ENCODE results near the gene ALDOA. TPM values are rescaled to one million over a fixed set of nuclear protein-coding genes. Genes with fewer than 3 reads are reported as not detected.

The ALDOA gene
- total RNA-seq, 2 donors from 2014 or later = 1,789 to 1,983 TPM

- DNase-seq (ENCODE audit: low spot score) (no peak), ATAC-seq (peak in 1 of 2 donors; percentile 3)
- H3K36me3 Mint-ChIP-seq = no peaks in the 10 kb centered on the region
- H3K27ac Mint-ChIP-seq = peak overlapping the region; percentile 46 to 71
- H3K27me3 Mint-ChIP-seq = no peaks in the 10 kb centered on the region
- H3K9me3 Mint-ChIP-seq = no peaks in the 10 kb centered on the region
- H3K4me1 Mint-ChIP-seq (ENCODE audit: low read depth in 2 of 2) = peaks cover 13 to 25% of the 10 kb centered on the region in 2 donors
- peak overlapping the region; percentile 85 for H3K4me3 Mint-ChIP-seq
Observed at GRCh38 chr16:30053376-30054015, 12.1 kb upstream of the ALDOA start.

- Mint-ChIP-seq H3K4me1 (ENCODE audit: low read depth in 2 of 2) (peaks cover 13 to 25% of the 10 kb centered on the region in 2 donors), H3K36me3 (no peaks in the 10 kb centered on the region), H3K4me3 (peak overlapping the region; percentile 32), H3K27me3 (no peaks in the 10 kb centered on the region), H3K27ac (no peak overlapping the region), H3K9me3 (no peaks in the 10 kb centered on the region)
- DNase-seq (ENCODE audit: low spot score) = no peak
- no peak for ATAC-seq
Observed at GRCh38 chr16:30054451-30054850, 11.1 kb upstream of the ALDOA start.

- H3K27me3 Mint-ChIP-seq = no peaks in the 10 kb centered on the region
- no peaks in the 10 kb centered on the region for H3K36me3 Mint-ChIP-seq
- peaks cover 13 to 25% of the 10 kb centered on the region in 2 donors for H3K4me1 Mint-ChIP-seq (ENCODE audit: low read depth in 2 of 2)
- peak overlapping the region; percentile 32 for H3K4me3 Mint-ChIP-seq
- DNase-seq (ENCODE audit: low spot score) (no peak), ATAC-seq (peak; percentile 55 to 65)
- peak overlapping the region in 1 of 2 donors; percentile 74 for H3K27ac Mint-ChIP-seq
- H3K9me3 Mint-ChIP-seq = no peaks in the 10 kb centered on the region
Observed at GRCh38 chr16:30054959-30055553, 10.5 kb upstream of the ALDOA start.

- H3K36me3 Mint-ChIP-seq = no peaks in the 10 kb centered on the region
Observed at GRCh38 chr16:30060346-30060745, 5.2 kb upstream of the ALDOA start.

GRCh38 chr16:30060836-30061554 lies 4.6 kb upstream of the ALDOA start:
- peaks cover 10% of the 10 kb centered on the region in 2 donors for H3K4me1 Mint-ChIP-seq (ENCODE audit: low read depth in 2 of 2)
- no peaks in the 10 kb centered on the region for H3K27me3 Mint-ChIP-seq
- H3K27ac Mint-ChIP-seq = no peak overlapping the region
- no peaks in the 10 kb centered on the region for H3K9me3 Mint-ChIP-seq
- ATAC-seq = no peak
- H3K36me3 Mint-ChIP-seq = no peaks in the 10 kb centered on the region
- H3K4me3 Mint-ChIP-seq = no peak overlapping the region
- DNase-seq (ENCODE audit: low spot score) = no peak

More at GRCh38 chr16:30060346-30060745, 5.2 kb upstream of the ALDOA start:
- no peaks in the 10 kb centered on the region for H3K27me3 Mint-ChIP-seq
- DNase-seq (ENCODE audit: low spot score) (no peak), ATAC-seq (no peak)
- no peak overlapping the region for H3K4me3 Mint-ChIP-seq
- H3K9me3 Mint-ChIP-seq = no peaks in the 10 kb centered on the region
- H3K4me1 Mint-ChIP-seq (ENCODE audit: low read depth in 2 of 2) = peaks cover 10% of the 10 kb centered on the region in 2 donors
- no peak overlapping the region for H3K27ac Mint-ChIP-seq

GRCh38 chr16:30063278-30063892 lies 2.2 kb upstream of the ALDOA start:
- Mint-ChIP-seq H3K27ac (peak overlapping the region; percentile 98), H3K36me3 (peaks cover 10% of the 10 kb centered on the region), H3K4me1 (ENCODE audit: low read depth in 2 of 2) (peaks cover 25% of the 10 kb centered on the region in 2 donors), H3K9me3 (no peaks in the 10 kb centered on the region), H3K27me3 (no peaks in the 10 kb centered on the region), H3K4me3 (peak overlapping the region; percentile 97)
- no peak for DNase-seq (ENCODE audit: low spot score)
- no peak for ATAC-seq

GRCh38 chr16:30063893-30064728 lies 1.4 kb upstream of the ALDOA start:
- DNase-seq (ENCODE audit: low spot score) (peak; percentile 74), ATAC-seq (peak in 1 of 2 donors; percentile 43)
- peak overlapping the region; percentile 98 for H3K27ac Mint-ChIP-seq
- H3K4me1 Mint-ChIP-seq (ENCODE audit: low read depth in 2 of 2) = peaks cover 25 to 26% of the 10 kb centered on the region in 2 donors
- H3K27me3 Mint-ChIP-seq = no peaks in the 10 kb centered on the region
- H3K9me3 Mint-ChIP-seq = no peaks in the 10 kb centered on the region
- H3K4me3 Mint-ChIP-seq = peak overlapping the region; percentile 97
- H3K36me3 Mint-ChIP-seq = peaks cover 10% of the 10 kb centered on the region

- no peak for DNase-seq (ENCODE audit: low spot score)
- Mint-ChIP-seq H3K27ac (peak overlapping the region; percentile 98), H3K4me3 (peak overlapping the region; percentile 97), H3K27me3 (no peaks in the 10 kb centered on the region), H3K36me3 (peaks cover 10% of the 10 kb centered on the region), H3K4me1 (ENCODE audit: low read depth in 2 of 2) (peaks cover 25 to 31% of the 10 kb centered on the region in 2 donors), H3K9me3 (no peaks in the 10 kb centered on the region)
- ATAC-seq = no peak
Observed at GRCh38 chr16:30064729-30065101, 845 bp upstream of the ALDOA start.

GRCh38 chr16:30065943-30066760 lies 592 bp downstream of the ALDOA start:
- Mint-ChIP-seq H3K4me1 (ENCODE audit: low read depth in 2 of 2) (peaks cover 25 to 35% of the 10 kb centered on the region in 2 donors), H3K4me3 (peak overlapping the region; percentile 97), H3K36me3 (peaks cover 10% of the 10 kb centered on the region), H3K27ac (peak overlapping the region; percentile 98), H3K27me3 (no peaks in the 10 kb centered on the region), H3K9me3 (no peaks in the 10 kb centered on the region)
- peak; percentile 1 to 19 for ATAC-seq
- peak; percentile 73 for DNase-seq (ENCODE audit: low spot score)

- Mint-ChIP-seq H3K4me1 (ENCODE audit: low read depth in 2 of 2) (peaks cover 25 to 35% of the 10 kb centered on the region in 2 donors), H3K27me3 (no peaks in the 10 kb centered on the region), H3K36me3 (peaks cover 12% of the 10 kb centered on the region), H3K27ac (peak overlapping the region; percentile 98), H3K4me3 (peak overlapping the region; percentile 97), H3K9me3 (no peaks in the 10 kb centered on the region)
- ATAC-seq (no peak), DNase-seq (ENCODE audit: low spot score) (no peak)
Observed at GRCh38 chr16:30066761-30067583, 1.4 kb downstream of the ALDOA start.

- Mint-ChIP-seq H3K27me3 (no peaks in the 10 kb centered on the region), H3K36me3 (peaks cover 15% of the 10 kb centered on the region), H3K27ac (peak overlapping the region; percentile 98), H3K9me3 (no peaks in the 10 kb centered on the region), H3K4me3 (peak overlapping the region; percentile 97), H3K4me1 (ENCODE audit: low read depth in 2 of 2) (peaks cover 25 to 38% of the 10 kb centered on the region in 2 donors)
- no peak for DNase-seq (ENCODE audit: low spot score)
- ATAC-seq = no peak
Observed at GRCh38 chr16:30067584-30067916, 2.0 kb downstream of the ALDOA start.

GRCh38 chr16:30068333-30068732 lies 2.8 kb downstream of the ALDOA start:
- Mint-ChIP-seq H3K9me3 (no peaks in the 10 kb centered on the region), H3K4me1 (ENCODE audit: low read depth in 2 of 2) (peaks cover 25 to 38% of the 10 kb centered on the region in 2 donors), H3K27me3 (no peaks in the 10 kb centered on the region)

More at GRCh38 chr16:30068333-30068732, 2.8 kb downstream of the ALDOA start:
- Mint-ChIP-seq H3K36me3 (peaks cover 15% of the 10 kb centered on the region), H3K4me3 (no peak overlapping the region), H3K27ac (peak overlapping the region in 1 of 2 donors; percentile 66)
- DNase-seq (ENCODE audit: low spot score) = no peak
- ATAC-seq = no peak

All from natural killer cell treated with Interleukin-12 subunit alpha and Interleukin-12 subunit beta and Interleukin-15 and Interleukin-18, amount 100 ng/mL, for 72 hours (primary cell).